GM12878 (cell line): ENCODE measurements around the gene ZNF878. TPM values are rescaled to one million over a fixed set of nuclear protein-coding genes. Genes with fewer than 3 reads are reported as not detected.

ENCODE experiments used
- CEBPZ ChIP-seq: fragments of 150-350 bp; IDR thresholded peaks from 2 replicates; pipeline ENCODE4 v1.6.1; 2016; ENCODE audit warnings: low read depth, low read length
- CHD1 ChIP-seq: IDR thresholded peaks from 2 replicates; pipeline ENCODE4 v1.6.1; 2012; ENCODE audit warnings: low read depth, low read length, improper control_type of control experiment
- HSF1 ChIP-seq: fragments of 150-350 bp; IDR thresholded peaks from 2 replicates; pipeline ENCODE4 v1.6.1; 2014; ENCODE audit warnings: mild to moderate bottlenecking, low read depth, low read length
- PAX8 ChIP-seq: fragments of 450-650 bp; IDR thresholded peaks from 2 replicates; pipeline ENCODE4 v1.6.1; 2017; ENCODE audit warnings: mild to moderate bottlenecking, moderate library complexity
- RCOR1 ChIP-seq: conservative IDR thresholded peaks from 2 replicates; pipeline ENCODE4 v1.6.1; 2012; ENCODE audit warnings: low read depth, low read length, improper control_type of control experiment
- RELA ChIP-seq: fragments of 450-650 bp; IDR thresholded peaks from 2 replicates; pipeline ENCODE4 v1.8.0; 2014; ENCODE audit warnings: borderline replicate concordance; ENCODE audit not compliant: partially characterized antibody
- SUZ12 ChIP-seq: fragments of 200-600 bp; sonication (generic); IDR thresholded peaks from one replicate; pipeline ENCODE4 v1.6.1; 2018; ENCODE audit warnings: antibody characterized with exemption, mild to moderate bottlenecking; ENCODE audit not compliant: unreplicated experiment
- USF2 ChIP-seq: IDR thresholded peaks from 2 replicates; pipeline ENCODE4 v1.6.1; 2011; ENCODE audit warnings: low read depth, low read length, improper control_type of control experiment, borderline replicate concordance
- ZNF592 ChIP-seq: fragments of 450-650 bp; IDR thresholded peaks from 2 replicates; pipeline ENCODE4 v1.6.1; 2017; ENCODE audit warnings: mild to moderate bottlenecking, moderate library complexity
- polyA plus RNA-seq, 11 experiments: library from polyadenylated mRNA; depleted of rRNA in 4 of 11; unstranded in 6 of 11; stranded (reverse) in 5 of 11; fragments of >200 nt; fragmentation: Nextera tagmentation in 4 of 11; fragmentation: Illumina TruSeq in 1 of 11; extraction: Ambion mirVana in 4 of 11; extraction: Trizol in 1 of 11; gene quantifications; 1 replicate in 1 of 11; 2 replicates in 10 of 11; pipeline versions ENCODE4 v1.2.1 to v1.2.3, GENCODE V29; 2011 to 2016; ENCODE audit warnings: inconsistent platforms in 2 of 11, missing spikeins in 2 of 11, low read depth in 1 of 11
- total RNA-seq, 4 experiments: library from RNA; depleted of rRNA in 3 of 4; stranded (reverse); fragments of >200 nt in 3 of 4; fragmentation: Illumina TruSeq in 1 of 4; extraction: Trizol in 1 of 4; gene quantifications; 2 replicates each; pipeline versions ENCODE4 v1.2.1 to v1.2.3, GENCODE V29; 2013 to 2021

Gene ZNF878
- total and polyA plus RNA-seq, 10 of the 15 experiments (the other 5 are each of a cell fraction or from before 2014, with no cell fraction given), result 0.24 to 1.3 (median 0.71) TPM

GRCh38 chr19:12015753-12016116 lies 37.0 kb downstream of the ZNF878 start (continued):
- no peak for TF ChIP-seq CEBPZ
- no peak for TF ChIP-seq RELA
- no peak for TF ChIP-seq ZNF592
- no peak for TF ChIP-seq HSF1
- no peak for TF ChIP-seq RCOR1
- no peak for TF ChIP-seq CHD1
- TF ChIP-seq SUZ12, result no peak
- no peak for TF ChIP-seq USF2
- TF ChIP-seq PAX8, result no peak
